Posterior vena cava (tissue), 2 donors: ENCODE measurements around the gene SDHA. TPM values are rescaled to one million over a fixed set of nuclear protein-coding genes. Genes with fewer than 3 reads are reported as not detected.
"Not testable (repeated sequence)": the region's sequence is repeated elsewhere in the genome, so short reads cannot be mapped to it uniquely, and the experiment has no call there.

Experiments used
- DNase-seq: peaks from one replicate; pipeline ENCODE4 v3.0.0-alpha.2; 2020; ENCODE audit warnings: low spot score
- intact Hi-C, 2 donors: fragments of 100-400 bp; cut with DNase I; formaldehyde crosslinking; loops; one replicate each; pipeline versions ENCODE4 v1.14.1 to v1.14.2; 2022 to 2023
- total RNA-seq, 2 donors: library from RNA; stranded (reverse); fragmentation: NEBNext Ultra II Directional; extraction: Animal tissue kit (Norgen Biotek cat#: 25700); gene quantifications; one replicate each; pipeline ENCODE4 v1.2.1, GENCODE V29; 2021
- donor health status: DM: yes; HTN: yes; CAD: no.
- donor health status: DM: yes; HTN: yes; CAD: no.

The SDHA gene
- total RNA-seq, 2 donors from 2014 or later = 75.2 to 80.7 TPM

DNA sequence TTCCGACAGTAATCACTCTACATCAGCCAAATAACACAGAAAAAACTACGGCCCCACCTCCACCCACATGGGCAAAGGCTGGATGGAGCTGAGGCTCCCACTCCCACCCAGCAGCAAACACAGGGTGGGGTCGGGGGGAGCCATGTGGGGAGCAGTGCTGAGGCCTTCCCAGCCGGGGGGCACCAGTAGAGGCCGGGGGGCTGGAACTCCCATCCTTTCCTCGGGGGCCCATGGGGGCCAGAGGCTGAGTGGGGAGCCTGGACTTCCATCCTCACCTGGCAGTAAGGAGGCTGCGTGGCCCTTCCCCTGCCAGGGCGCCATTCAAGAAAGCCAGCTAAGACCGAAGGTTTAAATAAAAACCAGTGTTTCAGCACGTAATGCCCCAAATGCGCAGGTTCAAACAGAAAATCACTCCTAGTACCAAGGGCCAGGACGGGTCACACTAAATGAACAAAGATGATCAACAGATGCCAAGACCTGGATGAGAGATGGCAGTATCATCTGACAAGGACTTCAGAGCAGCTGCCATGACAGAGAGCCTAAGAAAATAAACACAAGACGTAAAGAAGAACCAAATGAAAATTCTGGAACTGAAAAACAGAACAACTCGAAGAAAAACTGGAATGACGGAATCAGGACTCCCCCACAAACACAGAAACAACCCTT lies 9.5 kb upstream of the SDHA start:
- intact Hi-C loops = no loop called here
- DNase-seq = no peak

DNA sequence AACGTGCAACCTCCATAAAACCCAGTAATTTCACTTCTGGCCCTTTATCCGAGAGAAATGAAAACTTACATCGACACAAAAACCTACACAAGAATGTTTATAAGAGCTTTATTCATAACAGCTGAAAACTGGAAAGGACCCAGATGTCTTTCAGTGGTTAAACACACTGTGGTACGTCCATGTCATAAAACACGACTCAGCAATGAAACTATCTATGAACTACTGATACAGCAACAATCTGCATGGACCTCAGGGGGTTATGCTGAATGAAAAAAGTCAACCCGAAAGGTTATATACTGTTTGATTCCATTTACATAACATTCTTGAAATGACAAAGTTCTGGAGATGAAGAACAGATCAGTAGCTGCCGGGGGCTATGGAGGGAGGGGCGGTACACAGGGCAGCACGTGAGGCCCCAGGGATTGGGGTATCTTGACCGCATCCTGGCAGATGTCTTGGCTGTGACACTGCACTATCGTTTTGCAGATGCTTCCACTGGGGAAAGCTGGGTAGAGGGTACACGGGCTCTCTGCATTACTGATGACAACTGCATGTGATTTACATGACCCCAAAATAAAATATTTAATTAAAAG lies 4.2 kb upstream of the SDHA start:
- DNase-seq = no peak
- intact Hi-C loops = no loop called here

DNA sequence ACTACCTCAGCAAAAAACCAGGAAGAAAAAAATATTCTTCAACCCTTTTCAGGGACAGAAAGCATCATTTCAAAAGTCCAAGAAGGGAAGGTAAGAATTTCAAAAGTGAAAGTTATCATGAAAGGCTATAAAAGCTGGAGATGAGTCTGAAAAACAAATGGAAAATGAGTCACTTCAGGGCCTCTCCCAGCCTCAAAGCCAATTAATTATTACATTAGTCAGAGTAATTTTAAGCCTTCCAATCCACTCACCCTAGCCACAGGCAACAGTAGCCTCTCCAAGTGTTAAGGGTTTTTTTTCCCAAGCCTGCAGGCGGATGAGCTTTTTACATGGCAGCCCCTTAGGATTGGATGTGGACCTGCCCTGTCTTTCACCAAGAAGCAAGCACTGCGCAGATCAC lies 2.9 kb upstream of the SDHA start:
- DNase-seq, intact Hi-C loops: not testable (repeated sequence)

DNA sequence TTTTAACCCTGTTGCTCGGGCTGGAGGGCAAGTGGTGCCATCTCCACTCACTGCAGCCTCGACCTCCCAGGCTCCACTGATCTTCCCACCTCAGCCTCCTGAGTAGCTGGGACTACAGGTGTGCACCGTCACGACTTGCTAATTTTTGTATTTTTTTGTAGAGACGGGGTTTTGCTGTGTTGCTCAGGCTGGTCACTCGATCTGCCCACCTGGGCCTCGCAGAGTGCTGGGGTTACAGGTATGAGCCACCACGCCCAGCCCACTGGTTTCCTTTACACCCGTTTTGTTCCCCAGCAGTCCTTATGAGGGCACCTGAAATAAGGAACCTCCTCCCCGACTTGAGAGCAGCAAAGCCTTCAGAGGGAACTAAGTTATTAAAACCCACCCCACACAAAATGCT lies 2.0 kb upstream of the SDHA start:
- DNase-seq, intact Hi-C loops: not testable (repeated sequence)

DNA sequence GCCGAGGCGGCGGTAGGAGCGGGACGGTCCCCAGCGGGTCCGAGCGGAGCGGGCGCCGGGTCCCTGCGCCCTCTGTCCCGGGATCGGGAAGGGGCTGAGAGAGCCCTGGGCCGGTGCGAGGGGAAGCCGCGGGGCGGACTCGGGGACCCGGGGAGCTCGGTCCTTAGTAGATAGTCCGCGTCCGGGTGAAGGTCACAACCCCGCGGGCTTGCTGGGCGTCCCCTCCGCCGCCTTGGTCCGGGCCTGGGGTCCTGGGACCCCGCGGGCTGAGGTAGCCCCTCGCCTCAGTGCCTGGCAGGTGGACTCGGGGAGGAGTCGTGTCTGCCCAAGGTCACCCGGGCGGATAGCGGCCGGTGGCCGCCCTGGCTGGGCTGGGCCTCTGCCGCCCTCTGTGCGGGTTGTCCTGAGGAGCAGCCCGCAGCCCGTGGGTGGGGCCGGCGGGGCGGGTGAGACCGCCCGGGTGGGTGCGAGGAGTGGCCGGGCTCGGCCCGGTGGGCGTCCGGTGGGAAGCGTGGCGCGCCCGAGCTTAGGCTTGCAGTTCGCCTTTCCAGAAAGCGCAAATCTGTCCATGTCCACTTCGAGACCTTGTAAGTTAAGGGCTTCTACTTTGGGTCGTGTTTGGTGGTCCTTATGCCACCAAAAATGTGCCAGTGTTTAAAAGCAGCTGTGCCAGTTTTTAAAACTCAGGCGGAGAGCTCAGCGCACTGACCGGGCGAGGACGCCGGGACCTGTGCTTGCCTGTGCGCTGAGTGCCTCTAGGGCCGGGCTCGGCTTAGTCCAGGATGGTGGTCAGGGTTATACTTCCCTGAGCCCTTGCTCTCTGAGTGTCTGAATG lies 554 bp downstream of the SDHA start:
- DNase-seq = peak; percentile 88
- intact Hi-C loops = no loop called here

DNA sequence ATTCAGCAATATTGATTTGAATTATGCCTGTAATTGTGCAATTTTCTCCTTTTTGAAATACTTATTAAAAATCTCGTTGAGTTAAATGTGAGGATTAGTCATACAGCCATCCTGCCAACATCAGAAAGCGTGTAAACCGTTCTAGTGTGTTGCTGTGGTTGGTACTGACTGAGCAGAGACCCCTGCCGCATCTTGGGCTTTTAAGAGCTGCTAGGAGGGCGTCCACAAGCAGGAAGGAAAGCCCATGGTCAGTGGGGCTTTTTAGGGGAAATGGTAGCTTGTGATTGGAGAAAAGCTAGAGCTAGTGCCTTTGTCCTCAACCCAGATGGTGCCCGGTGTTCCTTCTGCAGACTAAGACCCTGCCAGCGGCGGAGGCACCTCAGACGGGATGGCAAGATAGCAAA lies 1.3 kb downstream of the SDHA start:
- intact Hi-C loops = no loop called here
- DNase-seq = no peak

DNA sequence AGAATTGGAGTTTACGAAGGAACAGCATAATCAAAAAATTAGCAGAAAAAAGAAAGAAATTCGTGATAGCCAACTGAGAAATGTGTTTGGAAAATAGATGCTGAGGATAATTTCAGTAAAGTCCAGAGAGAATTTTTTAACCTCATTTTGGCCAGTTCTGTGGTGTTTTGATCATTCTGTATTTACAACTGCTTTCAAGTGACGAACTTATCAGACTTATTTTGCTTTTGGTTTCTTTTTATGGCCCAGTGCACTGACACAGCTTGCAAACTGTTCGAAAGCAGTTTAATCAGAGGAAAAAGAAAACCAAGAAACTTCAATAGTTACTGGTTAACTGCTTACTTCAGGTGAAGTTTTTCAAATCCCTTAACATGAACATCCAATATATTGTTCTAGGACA lies 1.9 kb downstream of the SDHA start:
- intact Hi-C loops = no loop called here
- no peak for DNase-seq

DNA sequence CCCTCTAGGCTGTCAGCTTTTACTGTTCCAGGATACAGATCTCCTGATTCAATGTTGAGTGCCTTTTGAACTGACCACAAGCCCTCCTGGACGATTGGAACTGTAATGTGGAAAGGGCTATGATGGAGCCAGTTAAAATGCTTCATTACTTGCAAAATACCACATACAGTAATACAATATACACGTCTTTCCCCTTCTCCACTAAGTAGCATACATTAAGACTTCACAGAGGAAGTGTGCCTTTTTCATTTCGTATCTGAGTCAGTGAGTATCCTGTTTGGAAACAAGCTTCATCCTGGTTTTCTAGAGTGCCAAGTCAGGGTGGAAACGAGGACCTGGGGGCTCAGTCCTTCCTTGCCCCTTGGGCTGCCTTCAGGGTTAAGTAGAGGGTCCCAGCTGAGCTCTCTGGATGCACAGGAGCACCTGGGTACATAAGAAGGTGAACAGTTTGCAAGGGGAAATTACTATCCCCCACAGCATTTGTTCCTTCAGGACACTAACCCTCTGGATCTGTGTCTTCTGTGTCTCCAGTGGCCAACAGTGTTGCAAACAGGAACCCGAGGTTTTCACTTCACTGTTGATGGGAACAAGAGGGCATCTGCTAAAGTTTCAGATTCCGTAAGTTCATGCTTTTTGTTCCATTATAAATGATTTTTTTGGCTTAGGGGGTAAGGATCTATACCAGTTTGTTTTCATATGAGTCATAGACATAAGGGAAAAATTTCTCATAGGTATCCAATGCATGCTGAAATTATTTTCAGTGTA lies 5.0 kb downstream of the SDHA start:
- intact Hi-C loops, DNase-seq: not testable (repeated sequence)

DNA sequence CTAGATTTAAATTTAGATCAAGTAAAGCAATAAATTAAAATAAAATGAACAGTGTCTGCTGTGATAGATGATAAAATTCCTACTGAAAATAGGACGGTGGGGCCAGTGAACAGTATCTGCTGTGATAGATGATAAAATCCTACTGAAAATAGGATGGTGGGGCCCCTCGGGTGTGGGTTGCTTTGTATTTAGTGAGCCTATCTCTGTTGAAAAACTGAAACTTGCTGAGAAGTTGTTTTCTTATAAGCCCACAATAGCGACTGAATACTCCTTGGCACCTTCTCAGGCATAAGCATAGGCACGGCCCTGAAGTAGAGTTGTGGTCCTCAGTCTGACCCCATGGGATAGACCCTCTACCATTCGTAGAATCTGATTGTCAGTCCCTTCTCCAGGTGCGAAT lies 5.7 kb downstream of the SDHA start:
- no peak for DNase-seq
- intact Hi-C loops = no loop called here

DNA sequence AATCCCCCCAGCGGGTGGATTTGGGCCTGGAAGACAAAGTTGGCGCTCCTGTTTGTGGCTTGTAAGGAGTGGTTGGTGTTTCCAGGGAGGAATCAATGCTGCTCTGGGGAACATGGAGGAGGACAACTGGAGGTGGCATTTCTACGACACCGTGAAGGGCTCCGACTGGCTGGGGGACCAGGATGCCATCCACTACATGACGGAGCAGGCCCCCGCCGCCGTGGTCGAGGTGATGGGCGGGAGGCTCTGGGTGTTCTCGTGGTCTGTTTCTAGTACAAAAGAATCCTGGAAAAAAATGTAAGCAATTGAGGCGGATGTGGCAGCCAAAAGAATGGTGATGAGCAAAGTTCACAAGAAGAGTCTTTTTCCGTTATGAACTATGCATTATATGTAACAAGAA lies 7.2 kb downstream of the SDHA start:
- intact Hi-C loops = no loop called here
- DNase-seq = no peak

DNA sequence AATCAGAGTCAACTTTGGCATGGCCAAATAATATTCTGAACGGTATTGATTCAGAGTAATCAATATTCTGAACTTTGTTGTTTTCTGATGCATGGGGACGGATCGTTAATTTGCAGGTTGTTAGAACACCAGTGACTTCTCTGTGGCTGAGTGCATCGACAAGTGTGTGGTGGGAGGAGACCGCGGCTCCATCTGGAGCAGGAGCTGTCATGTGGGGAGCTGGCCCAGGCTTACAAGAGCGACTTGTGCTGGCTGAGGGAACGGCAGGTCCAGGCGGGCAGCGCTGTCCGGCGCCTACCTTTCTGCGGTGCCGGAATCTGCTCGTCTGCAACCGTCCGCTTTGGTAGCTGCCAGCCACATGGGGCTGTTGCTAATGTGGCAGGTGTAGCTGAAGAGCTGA lies 9.3 kb downstream of the SDHA start:
- DNase-seq, intact Hi-C loops: not testable (repeated sequence)

DNA sequence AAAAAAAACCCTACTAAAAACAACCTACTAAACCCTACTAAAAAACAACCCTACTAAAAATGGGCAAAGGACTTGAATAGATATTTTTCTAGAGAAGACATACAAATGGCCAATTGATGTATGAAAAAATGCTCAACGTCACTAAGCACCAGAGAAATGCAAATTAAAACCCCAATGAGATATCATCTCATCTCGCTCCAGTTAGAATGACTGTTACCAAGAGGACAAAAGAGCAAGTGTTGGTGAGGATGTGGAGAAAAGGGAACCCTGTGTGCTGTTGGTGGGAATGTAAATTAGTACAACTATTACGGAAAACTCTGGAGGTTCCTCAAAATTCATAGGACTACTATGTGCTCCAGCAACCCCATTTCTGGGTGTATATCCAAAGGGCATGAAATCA lies 10.8 kb downstream of the SDHA start:
- DNase-seq = no peak
- intact Hi-C loops = no loop called here

DNA sequence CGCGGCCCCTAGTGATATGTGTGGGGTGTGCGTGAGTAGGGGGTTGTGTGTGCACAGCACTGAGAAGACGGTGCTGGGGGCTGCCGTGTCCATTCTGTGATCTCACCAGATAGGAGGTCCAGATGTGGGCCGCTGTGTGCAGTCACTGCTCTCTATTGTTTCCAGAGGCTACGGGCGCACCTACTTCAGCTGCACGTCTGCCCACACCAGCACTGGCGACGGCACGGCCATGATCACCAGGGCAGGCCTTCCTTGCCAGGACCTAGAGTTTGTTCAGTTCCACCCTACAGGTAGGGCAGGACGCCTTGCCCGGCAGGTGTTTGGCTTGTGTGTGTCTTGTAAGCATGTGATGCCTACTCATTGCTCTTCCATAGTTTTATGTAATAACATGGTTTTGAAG lies 12.6 kb downstream of the SDHA start:
- no peak for DNase-seq
- intact Hi-C loops = no loop called here

DNA sequence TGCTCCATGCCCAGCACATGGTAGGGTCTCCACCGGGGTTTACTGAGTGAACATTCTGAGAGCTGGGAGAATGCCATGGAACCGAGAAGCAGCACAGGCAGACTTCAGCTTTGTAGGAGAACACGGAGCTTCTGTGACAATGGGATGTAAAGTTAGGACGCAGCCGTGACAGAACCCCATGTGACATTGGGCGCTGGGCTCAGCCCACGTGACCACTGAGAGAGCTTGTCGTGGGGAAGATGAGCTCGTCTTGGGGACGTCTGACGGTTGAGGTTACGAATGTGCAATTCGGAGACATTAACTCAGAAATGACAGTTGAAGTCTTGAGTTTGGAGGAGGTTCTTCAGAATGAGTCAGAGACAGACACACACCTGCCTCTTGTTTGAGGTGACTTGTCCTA lies 13.5 kb downstream of the SDHA start:
- intact Hi-C loops = no loop called here
- no peak for DNase-seq

DNA sequence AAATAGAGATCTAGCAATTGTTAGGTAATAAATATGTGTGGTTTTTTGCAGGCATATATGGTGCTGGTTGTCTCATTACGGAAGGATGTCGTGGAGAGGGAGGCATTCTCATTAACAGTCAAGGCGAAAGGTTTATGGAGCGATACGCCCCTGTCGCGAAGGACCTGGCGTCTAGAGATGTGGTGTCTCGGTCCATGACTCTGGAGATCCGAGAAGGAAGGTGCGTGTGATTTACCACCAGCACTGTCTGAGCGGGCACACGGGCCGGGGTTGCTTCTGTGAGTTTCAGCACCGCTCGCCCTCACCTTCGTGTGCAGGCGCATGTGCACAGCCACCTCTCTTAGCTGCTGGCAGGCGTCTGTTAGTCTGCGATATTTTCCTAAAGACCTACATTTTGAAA lies 15.3 kb downstream of the SDHA start:
- intact Hi-C loops, DNase-seq: not testable (repeated sequence)

DNA sequence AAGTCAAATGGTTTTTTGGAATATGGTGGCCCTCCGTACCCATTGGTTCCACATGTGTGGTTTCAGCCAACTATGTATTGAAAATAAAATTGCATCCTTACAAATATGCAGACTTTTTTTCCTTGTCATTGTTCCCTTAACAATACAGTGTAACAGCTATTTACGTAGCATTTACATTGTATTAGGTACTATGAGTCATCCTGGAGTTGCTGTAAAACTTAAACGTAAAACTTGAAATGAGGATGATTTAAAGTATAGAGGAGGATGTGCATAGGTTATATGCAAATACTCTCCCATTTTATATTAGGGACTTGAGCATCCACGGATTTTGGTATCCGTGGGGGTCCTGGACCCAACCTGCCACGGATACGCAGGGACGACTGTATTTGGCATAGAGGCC lies 16.3 kb downstream of the SDHA start:
- DNase-seq = no peak
- intact Hi-C loops = no loop called here

DNA sequence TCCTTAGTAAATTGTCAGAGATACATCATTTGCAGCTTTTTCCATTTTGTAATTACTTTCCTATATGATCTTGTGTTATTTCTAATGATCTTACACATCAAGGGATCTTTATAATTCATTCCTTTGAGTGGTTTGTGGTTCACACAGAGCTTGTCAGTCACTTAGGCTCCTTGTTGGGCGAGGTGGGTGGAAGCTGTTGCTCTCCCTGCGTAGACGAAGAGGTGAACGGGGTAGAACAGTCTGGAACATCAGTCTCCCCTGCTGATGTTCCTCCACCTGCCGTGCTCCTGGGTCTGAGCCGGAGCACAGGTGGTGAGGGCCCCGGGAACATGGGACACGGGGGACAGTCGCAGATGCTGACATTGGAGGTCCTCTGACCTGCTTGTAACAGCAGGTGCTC lies 17.4 kb downstream of the SDHA start:
- DNase-seq, intact Hi-C loops: not testable (repeated sequence)

DNA sequence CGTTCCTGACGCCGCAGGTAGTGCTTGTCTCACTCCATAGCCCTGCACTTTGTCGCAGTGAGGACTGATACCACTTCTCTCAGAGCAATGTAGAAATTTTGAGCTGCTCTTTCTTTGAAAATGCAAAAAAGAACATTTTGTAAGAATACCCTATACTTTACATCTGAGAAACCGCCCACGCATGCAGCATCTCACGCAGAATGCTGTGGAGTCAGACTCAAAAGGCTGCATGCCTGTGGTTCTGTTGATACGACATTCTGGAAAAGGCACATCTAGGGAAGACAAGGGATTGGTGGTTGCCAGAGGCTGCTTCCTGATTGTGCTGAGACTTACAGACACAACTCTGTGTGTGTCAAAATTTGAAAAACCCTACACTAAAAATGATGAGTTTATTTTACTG lies 19.8 kb downstream of the SDHA start:
- intact Hi-C loops = not testable (repeated sequence)

DNA sequence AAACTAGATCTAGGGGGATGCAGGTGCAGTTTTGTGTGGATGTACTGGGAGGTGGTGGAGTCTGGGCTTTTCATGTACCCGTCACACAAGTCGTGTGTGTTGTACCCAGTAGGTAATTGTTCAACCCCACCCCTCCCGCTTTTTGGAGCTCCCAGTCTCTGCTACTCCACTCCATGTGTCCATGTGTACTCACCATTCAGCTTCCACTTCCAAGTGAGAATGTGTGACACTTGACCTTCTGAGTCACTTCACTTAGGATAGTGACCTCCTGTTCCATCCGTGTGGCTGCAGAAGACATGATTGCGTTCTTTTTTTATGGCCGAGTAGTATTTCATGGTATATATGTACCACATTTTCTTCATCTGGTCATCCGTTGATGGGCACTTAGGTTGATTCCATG lies 22.4 kb downstream of the SDHA start:
- intact Hi-C loops, DNase-seq: not testable (repeated sequence)

More for the DNA sequence above, 19.8 kb downstream of the SDHA start:
- DNase-seq = not testable (repeated sequence)
